GM23248 (cell line): ENCODE results near the gene TUBB6. TPM values are rescaled to one million over a fixed set of nuclear protein-coding genes. Genes with fewer than 3 reads are reported as not detected.

Source experiments
- DNase-seq: peaks from one replicate; pipeline ENCODE4 v3.0.0-alpha.2; 2015
- H2AFZ ChIP-seq: fragments of 200-600 bp; sonication (generic); 2 replicates; pipeline ENCODE4 v1.6.1; 2016; ENCODE audit warnings: antibody characterized with exemption
- H3F3A ChIP-seq: fragments of 200-600 bp; sonication (generic); 2 replicates; pipeline ENCODE4 v1.6.1; 2016; ENCODE audit warnings: mild to moderate bottlenecking, antibody characterized with exemption, mixed run types; ENCODE audit not compliant: insufficient read depth
- H3K27ac ChIP-seq: fragments of 200-600 bp; sonication (generic); 2 replicates; pipeline ENCODE4 v1.5.1; 2016; ENCODE audit warnings: mild to moderate bottlenecking
- H3K27me3 ChIP-seq: fragments of 200-600 bp; sonication (generic); replicated peaks from 2 replicates; pipeline ENCODE4 v1.6.1; 2016; ENCODE audit warnings: mild to moderate bottlenecking; ENCODE audit not compliant: insufficient read depth
- H3K36me3 ChIP-seq: fragments of 200-600 bp; sonication (generic); 2 replicates; pipeline ENCODE4 v1.6.1; 2016; ENCODE audit warnings: low read depth, mild to moderate bottlenecking
- H3K4me1 ChIP-seq: fragments of 200-600 bp; sonication (generic); 2 replicates; pipeline ENCODE4 v1.6.1; 2016; ENCODE audit warnings: mild to moderate bottlenecking; ENCODE audit not compliant: insufficient read depth
- H3K4me2 ChIP-seq: fragments of 200-600 bp; sonication (generic); one replicate; pipeline ENCODE4 v1.6.1; 2016; ENCODE audit warnings: mild to moderate bottlenecking; ENCODE audit not compliant: unreplicated experiment
- H3K4me3 ChIP-seq: fragments of 200-600 bp; sonication (generic); 2 replicates; pipeline ENCODE4 v1.5.1; 2016; ENCODE audit warnings: mild to moderate bottlenecking
- H3K79me2 ChIP-seq: fragments of 200-600 bp; sonication (generic); 2 replicates; pipeline ENCODE4 v1.6.1; 2016; ENCODE audit warnings: mild to moderate bottlenecking; ENCODE audit not compliant: insufficient read depth
- H3K9ac ChIP-seq: fragments of 200-600 bp; sonication (generic); 2 replicates; pipeline ENCODE4 v1.6.1; 2016; ENCODE audit warnings: mild to moderate bottlenecking
- H3K9me2 ChIP-seq: fragments of 200-600 bp; sonication (generic); 2 replicates; pipeline ENCODE4 v1.6.1; 2016; ENCODE audit warnings: mixed run types, mild to moderate bottlenecking, moderate library complexity; ENCODE audit not compliant: insufficient read depth
- H3K9me3 ChIP-seq: fragments of 200-600 bp; sonication (generic); one replicate; pipeline ENCODE4 v1.6.1; 2017; ENCODE audit warnings: low read depth
- H4K20me1 ChIP-seq: fragments of 200-600 bp; sonication (generic); 2 replicates; pipeline ENCODE4 v1.6.0; 2016; ENCODE audit not compliant: insufficient read depth
- EZH2 ChIP-seq: fragments of 200-600 bp; sonication (generic); IDR thresholded peaks from 2 replicates; pipeline ENCODE4 v1.6.1; 2018; ENCODE audit warnings: antibody characterized with exemption, mild to moderate bottlenecking; ENCODE audit not compliant: insufficient read depth, poor library complexity, severe bottlenecking
- EZH2phosphoT487 ChIP-seq: fragments of 200-600 bp; sonication (generic); IDR thresholded peaks from 2 replicates; pipeline ENCODE4 v1.6.1; 2018; ENCODE audit warnings: antibody characterized with exemption, moderate library complexity, mild to moderate bottlenecking, low read depth; ENCODE audit not compliant: insufficient read depth
- WGBS, 2 experiments: methylation state at CpG; one replicate each; pipeline ENCODE4 v1.1.6; 2015 to 2017; ENCODE audit warnings: low lambda C conversion rate in 2 of 2, low coverage in 1 of 2; ENCODE audit errors: missing lambda C conversion rate in 2 of 2; 5-methylcytosine and 5-hydroxymethylcytosine counted together
- in situ Hi-C: fragments of 300-500 bp; cut with MboI; formaldehyde crosslinking; loops from 2 replicates; pipeline ENCODE4 v1.15.0; 2020
- polyA plus RNA-seq: library from polyadenylated mRNA; unstranded; fragments of >200 nt; fragmentation: Nextera tagmentation; extraction: Ambion mirVana; gene quantifications from 2 replicates; pipeline ENCODE4 v1.2.1, GENCODE V29; 2016
- total RNA-seq: library from RNA; depleted of rRNA; stranded (reverse); fragments of >200 nt; shearing (Covaris generic); gene quantifications from 2 replicates; pipeline ENCODE4 v1.2.3, GENCODE V29; 2014; rRNA removed

TUBB6 gene
- total RNA-seq, result 608 and 817 TPM in 2 replicates
- 456 and 464 TPM in 2 replicates for polyA plus RNA-seq

GRCh38 chr18:12307701-12308385 lies at the start of gene TUBB6:
Gene TUBB6, plus strand, starts transcription at chr18:12308241. Its CDS starts 52 bp downstream, at chr18:12308293.
- DNase-seq, result peak; percentile 95
- H3K27me3 ChIP-seq, result no peaks in the 10 kb centered on the region
- H3K79me2 ChIP-seq, result peaks cover 67% of the 10 kb centered on the region
- H3K4me3 ChIP-seq, result peak within 1 kb of the TSS; percentile 86
- 0 out of 2 replicates have a peak, but pooled peaks cover 6% of the 10 kb centered on the region for H4K20me1 ChIP-seq
- peaks cover 34% of the 10 kb centered on the region for H3K36me3 ChIP-seq
- peaks cover 44% of the 10 kb centered on the region for H3F3A ChIP-seq
- H3K9me3 ChIP-seq, result no peaks in the 10 kb centered on the region
- in situ Hi-C loops, result no loop called here
- H2AFZ ChIP-seq, result peak within 1 kb of the TSS; percentile 57
- no peaks in the 10 kb centered on the region for H3K9me2 ChIP-seq
- H3K9ac ChIP-seq, result peak within 1 kb of the TSS; percentile 99
- peak within 1 kb of the TSS; percentile 98 for H3K27ac ChIP-seq
- 1% methylated on average over 26 to 78 of the region's 88 CpGs for WGBS, 2 experiments
- peaks cover 37% of the 10 kb centered on the region for H3K4me1 ChIP-seq
- H3K4me2 ChIP-seq, result peak within 1 kb of the TSS; percentile 97
- no peak for TF ChIP-seq EZH2
- no peak for TF ChIP-seq EZH2phosphoT487

- peaks cover 12% of the 10 kb centered on the region; the same call in 1 of the 2 replicates for H3K4me1 ChIP-seq
- WGBS, 2 experiments, result 81 to 83% methylated on average over 28 to 29 of the region's 29 CpGs
- in situ Hi-C loops, result no loop called here
- H3K9me3 ChIP-seq, result no peaks in the 10 kb centered on the region
- no peak overlapping the region for H2AFZ ChIP-seq
- H3K79me2 ChIP-seq, result no peaks in the 10 kb centered on the region
- TF ChIP-seq EZH2phosphoT487, result no peak
- no peaks in the 10 kb centered on the region for H4K20me1 ChIP-seq
- no peak overlapping the region for H3K4me2 ChIP-seq
- no peak overlapping the region for H3K27ac ChIP-seq
- H3K36me3 ChIP-seq, result no peaks in the 10 kb centered on the region
- no peak overlapping the region for H3K4me3 ChIP-seq
- H3K9ac ChIP-seq, result no peak overlapping the region
- H3K27me3 ChIP-seq, result peaks cover 19% of the 10 kb centered on the region
- H3K9me2 ChIP-seq, result no peaks in the 10 kb centered on the region
- H3F3A ChIP-seq, result peaks cover 7% of the 10 kb centered on the region
- no peak for DNase-seq
These were observed 49.0 kb upstream of the TUBB6 start for GRCh38 chr18:12258719-12259705.

GRCh38 chr18:12262748-12263147 lies 45.3 kb upstream of the TUBB6 start:
- Histone ChIP-seq H2AFZ (no peak overlapping the region), H3K9me3 (no peaks in the 10 kb centered on the region), H4K20me1 (no peaks in the 10 kb centered on the region), H3K9me2 (no peaks in the 10 kb centered on the region), H3K4me1 (no peaks in the 10 kb centered on the region), H3K36me3 (no peaks in the 10 kb centered on the region), H3K27ac (no peak overlapping the region), H3F3A (no peaks in the 10 kb centered on the region), H3K9ac (no peak overlapping the region), H3K4me2 (no peak overlapping the region), H3K4me3 (no peak overlapping the region), H3K27me3 (peaks cover 33% of the 10 kb centered on the region), H3K79me2 (no peaks in the 10 kb centered on the region)
- DNase-seq, result no peak
- 77 to 80% methylated on average over 8 of the region's 8 CpGs for WGBS, 2 experiments
- TF ChIP-seq EZH2 (no peak), EZH2phosphoT487 (no peak)
- in situ Hi-C loops, result no loop called here

- no peak overlapping the region for H3K4me3 ChIP-seq
- no peaks in the 10 kb centered on the region for H3K9me2 ChIP-seq
- H3K9ac ChIP-seq, result no peak overlapping the region
- 66 to 67% methylated on average over 2 of the region's 2 CpGs for WGBS, 2 experiments
- H3K27ac ChIP-seq, result no peak overlapping the region
- no peaks in the 10 kb centered on the region for H4K20me1 ChIP-seq
- H3K4me1 ChIP-seq, result no peaks in the 10 kb centered on the region
- no peak for DNase-seq
- H3K4me2 ChIP-seq, result no peak overlapping the region
- no peaks in the 10 kb centered on the region for H3K79me2 ChIP-seq
- in situ Hi-C loops, result no loop called here
- TF ChIP-seq EZH2, result no peak
- no peak for TF ChIP-seq EZH2phosphoT487
- H3K9me3 ChIP-seq, result no peaks in the 10 kb centered on the region
- H3F3A ChIP-seq, result no peaks in the 10 kb centered on the region
- H3K36me3 ChIP-seq, result no peaks in the 10 kb centered on the region
- no peak overlapping the region for H2AFZ ChIP-seq
- peaks cover 33% of the 10 kb centered on the region for H3K27me3 ChIP-seq
These were observed 43.2 kb upstream of the TUBB6 start for GRCh38 chr18:12264864-12265263.
